H1 (cell line): ENCODE data around the gene OSGEPL1. TPM values are rescaled to one million over a fixed set of nuclear protein-coding genes. Genes with fewer than 3 reads are reported as not detected.

Source experiments
- CTCF ChIA-PET: fragments of 300-600 bp; sonication (Branson Sonifier 250); formaldehyde crosslinking; loops from one replicate; lab custom pipeline; 2021; ENCODE audit not compliant: partially characterized antibody; lab: Charles Lee
- POLR2A ChIA-PET: fragments of 300-600 bp; sonication (Branson Sonifier 250); formaldehyde crosslinking; loops from one replicate; lab custom pipeline; 2021; ENCODE audit warnings: inconsistent platforms; ENCODE audit not compliant: partially characterized antibody; lab: Charles Lee
- DNase-seq, 2 experiments: peaks; one replicate each; pipeline versions ENCODE4 v3.0.0 to v3.0.0-alpha.2; 2010 to 2022; ENCODE audit warnings: low spot score in 2 of 2, low read depth in 1 of 2, mixed read lengths in 1 of 2
- FAIRE-seq: peaks from 2 replicates; lab custom pipeline; 2011; peaks lifted over from hg19 to GRCh38; lab: Jason Lieb, UNC
- H2AFZ ChIP-seq: 2 replicates; pipeline ENCODE4 v1.8.1; 2012; ENCODE audit warnings: low read length, inconsistent platforms
- H2AK5ac ChIP-seq: 2 replicates; pipeline ENCODE4 v1.6.1; 2013; ENCODE audit warnings: low read depth, low read length
- H2BK120ac ChIP-seq: replicated peaks from 2 replicates; pipeline ENCODE3; 2013; ENCODE audit warnings: low read depth, low read length, inconsistent platforms
- H2BK12ac ChIP-seq: 2 replicates; pipeline ENCODE4 v1.6.1; 2013; ENCODE audit warnings: low read depth, low read length
- H2BK15ac ChIP-seq: 2 replicates; pipeline ENCODE4 v1.6.1; 2013; ENCODE audit warnings: low read length
- H2BK20ac ChIP-seq: 2 replicates; pipeline ENCODE4 v1.6.1; 2013; ENCODE audit warnings: low read length
- H2BK5ac ChIP-seq: 2 replicates; pipeline ENCODE4 v1.6.1; 2013; ENCODE audit warnings: low read depth, low read length
- H3K14ac ChIP-seq: 2 replicates; pipeline ENCODE4 v1.6.1; 2013; ENCODE audit warnings: inconsistent platforms; ENCODE audit not compliant: insufficient read length
- H3K18ac ChIP-seq: 2 replicates; pipeline ENCODE4 v1.6.1; 2013; ENCODE audit warnings: low read length; ENCODE audit errors: extremely low read depth
- H3K23ac ChIP-seq: 2 replicates; pipeline ENCODE4 v1.6.1; 2013; ENCODE audit warnings: inconsistent platforms; ENCODE audit not compliant: insufficient read length
- H3K23me2 ChIP-seq: 2 replicates; pipeline ENCODE4 v1.6.1; 2013; ENCODE audit warnings: low read depth, low read length
- H3K27ac ChIP-seq: 2 replicates; pipeline ENCODE4 v1.6.1; 2011; ENCODE audit warnings: low read depth, low read length, inconsistent platforms
- H3K27me3 ChIP-seq, 4 experiments: replicated peaks in 1 of 4; 1 replicate in 1 of 4; 2 replicates in 3 of 4; pipeline versions ENCODE4 v1.6.1 to v1.8.1; 2011 to 2013; ENCODE audit warnings: low read length in 3 of 4, mild to moderate bottlenecking in 3 of 4, inconsistent platforms in 2 of 4, mixed read lengths in 2 of 4, moderate library complexity in 1 of 4; ENCODE audit not compliant: control insufficient read depth in 3 of 4, insufficient read depth in 3 of 4; ENCODE audit errors: extremely low read depth in 1 of 4
- H3K36me3 ChIP-seq, 4 experiments: 2 replicates each; pipeline versions ENCODE4 v1.6.1 to v1.8.1; 2011 to 2013; ENCODE audit warnings: mild to moderate bottlenecking in 4 of 4, low read length in 3 of 4, moderate library complexity in 2 of 4, control low read depth in 1 of 4, inconsistent platforms in 1 of 4; ENCODE audit not compliant: insufficient read depth in 4 of 4, control insufficient read depth in 2 of 4
- H3K4ac ChIP-seq: replicated peaks from 2 replicates; pipeline ENCODE3; 2013; ENCODE audit warnings: low read length, low read depth, mixed read lengths, inconsistent platforms; ENCODE audit not compliant: insufficient read length
- H3K4me1 ChIP-seq, 4 experiments: replicated peaks in 1 of 4; 1 replicate in 1 of 4; 2 replicates in 3 of 4; pipeline versions ENCODE4 v1.6.1 to v1.8.1; 2011 to 2013; ENCODE audit warnings: low read length in 3 of 4, inconsistent platforms in 2 of 4, mixed read lengths in 1 of 4; ENCODE audit not compliant: insufficient read depth in 4 of 4, control insufficient read depth in 3 of 4
- H3K4me2 ChIP-seq, 2 experiments: 2 replicates each; pipeline versions ENCODE4 v1.6.1 to v1.8.1; 2011 to 2013; ENCODE audit warnings: low read depth in 2 of 2, low read length in 2 of 2, control low read depth in 1 of 2, inconsistent platforms in 1 of 2, mild to moderate bottlenecking in 1 of 2; ENCODE audit not compliant: insufficient read depth in 1 of 2
- H3K4me3 ChIP-seq, 4 experiments: fragments of 200-600, 300-600 bp in 1 of 4; sonication (generic), shearing (Covaris generic), sonication (Bioruptor Twin) in 1 of 4; 2 replicates each; pipeline versions ENCODE4 v1.5.1 to v1.8.1; 2011 to 2016; ENCODE audit warnings: low read length in 4 of 4, low read depth in 3 of 4, control low read depth in 2 of 4, inconsistent platforms in 2 of 4, mild to moderate bottlenecking in 2 of 4, mixed read lengths in 1 of 4, moderate library complexity in 1 of 4; ENCODE audit not compliant: insufficient read depth in 2 of 4; ENCODE audit errors: extremely low read depth in 1 of 4
- H3K56ac ChIP-seq: replicated peaks from 2 replicates; pipeline ENCODE3; 2013; ENCODE audit warnings: low read depth, mild to moderate bottlenecking, mixed read lengths, low read length, inconsistent platforms; ENCODE audit not compliant: insufficient read length
- H3K79me1 ChIP-seq: 2 replicates; pipeline ENCODE4 v1.6.1; 2013; ENCODE audit warnings: low read depth, low read length, control low read depth
- H3K79me2 ChIP-seq, 2 experiments: 2 replicates each; pipeline versions ENCODE4 v1.6.1 to v1.8.1; 2012 to 2013; ENCODE audit warnings: low read length in 2 of 2, mild to moderate bottlenecking in 2 of 2, inconsistent platforms in 1 of 2; ENCODE audit not compliant: insufficient read depth in 2 of 2, control insufficient read depth in 1 of 2
- H3K9ac ChIP-seq, 4 experiments: replicated peaks in 1 of 4; 1 replicate in 1 of 4; 2 replicates in 3 of 4; pipeline versions ENCODE4 v1.6.1 to v1.8.1; 2011 to 2013; ENCODE audit warnings: low read depth in 3 of 4, low read length in 3 of 4, control low read depth in 2 of 4, mild to moderate bottlenecking in 2 of 4, moderate library complexity in 2 of 4, inconsistent platforms in 1 of 4; ENCODE audit errors: extremely low read depth in 1 of 4
- H3K9me3 ChIP-seq, 2 experiments: 2 replicates each; pipeline versions ENCODE4 v1.6.1 to v1.8.1; 2012 to 2013; ENCODE audit warnings: mild to moderate bottlenecking in 2 of 2, moderate library complexity in 2 of 2, control low read depth in 1 of 2, inconsistent platforms in 1 of 2, low read depth in 1 of 2, low read length in 1 of 2, mixed read lengths in 1 of 2; ENCODE audit not compliant: insufficient read depth in 2 of 2
- H4K20me1 ChIP-seq, 2 experiments: replicated peaks in 1 of 2; 2 replicates each; pipeline versions ENCODE3 to v1.8.1; 2011 to 2013; ENCODE audit warnings: inconsistent platforms in 2 of 2, low read length in 2 of 2, mild to moderate bottlenecking in 1 of 2; ENCODE audit not compliant: insufficient read depth in 2 of 2, control insufficient read depth in 1 of 2
- H4K5ac ChIP-seq: 2 replicates; pipeline ENCODE4 v1.6.1; 2013; ENCODE audit warnings: low read length, low read depth, mixed read lengths, inconsistent platforms; ENCODE audit not compliant: insufficient read length
- H4K8ac ChIP-seq: 2 replicates; pipeline ENCODE4 v1.8.0; 2013; ENCODE audit warnings: mild to moderate bottlenecking, moderate library complexity, low read length, inconsistent platforms; ENCODE audit not compliant: insufficient read depth; ENCODE audit errors: extremely low read depth
- H4K91ac ChIP-seq: replicated peaks from 2 replicates; pipeline ENCODE3; 2013; ENCODE audit warnings: low read length, mixed read lengths, inconsistent platforms; ENCODE audit not compliant: insufficient read length
- CHD2 ChIP-seq: IDR thresholded peaks from 2 replicates; pipeline ENCODE4 v1.6.1; 2012; ENCODE audit warnings: low read length, improper control_type of control experiment
- HDAC6 ChIP-seq: IDR thresholded peaks from one replicate; pipeline ENCODE4 v1.7.1; 2012; ENCODE audit warnings: low read depth, mild to moderate bottlenecking, inconsistent platforms, low read length, moderate library complexity
- KDM5A ChIP-seq: fragments of 200-600 bp; IDR thresholded peaks from 2 replicates; pipeline ENCODE4 v1.7.1; 2012; ENCODE audit warnings: mild to moderate bottlenecking, low read length, inconsistent platforms, mixed read lengths
- NANOG ChIP-seq: IDR thresholded peaks from 2 replicates; pipeline ENCODE4 v1.6.1; 2011; ENCODE audit warnings: low read length, low read depth, mild to moderate bottlenecking, inconsistent platforms; ENCODE audit not compliant: insufficient read depth, poor library complexity, severe bottlenecking
- SIRT6 ChIP-seq: IDR thresholded peaks from one replicate; pipeline ENCODE4 v1.7.1; 2012; ENCODE audit warnings: low read length, inconsistent platforms
- SP4 ChIP-seq: IDR thresholded peaks from 2 replicates; pipeline ENCODE4 v1.6.1; 2012; ENCODE audit warnings: low read length, inconsistent platforms
- TAF1 ChIP-seq: IDR thresholded peaks from 2 replicates; pipeline ENCODE4 v1.6.1; 2011; ENCODE audit warnings: mild to moderate bottlenecking, low read depth, low read length
- TEAD4 ChIP-seq: IDR thresholded peaks from 2 replicates; pipeline ENCODE4 v1.6.1; 2012; ENCODE audit warnings: low read depth, low read length, inconsistent platforms, mixed read lengths
- WGBS, 2 experiments: shearing (Covaris generic) in 1 of 2; methylation state at CpG; one replicate each; pipeline versions ENCODE4 v1.1.6 to v1.1.7; 2013 to 2015; ENCODE audit warnings: low lambda C conversion rate in 2 of 2, mixed read lengths in 2 of 2, inconsistent platforms in 1 of 2, low coverage in 1 of 2, missing lambda C conversion rate in 1 of 2; ENCODE audit not compliant: insufficient replicate concordance in 2 of 2, insufficient coverage in 1 of 2, insufficient read length in 1 of 2; ENCODE audit errors: extremely low coverage in 1 of 2, missing lambda C conversion rate in 1 of 2; 5-methylcytosine and 5-hydroxymethylcytosine counted together
- long read RNA-seq, 2 experiments: library from RNA in 1 of 2; library from capped mRNA in 1 of 2; stranded (forward); transcript quantifications; one replicate each; pipeline ENCODE4 v2.0.0, GENCODE V29; 2021; ENCODE audit warnings: inconsistent platforms in 1 of 2
- polyA minus RNA-seq, 3 experiments: library from RNA; depleted of rRNA, polyadenylated mRNA; stranded (reverse); fragments of >200 nt; gene quantifications; 1 replicate in 2 of 3; 2 replicates in 1 of 3; pipeline ENCODE4 v1.2.3, GENCODE V29; 2011
- polyA plus RNA-seq, 7 experiments: library from polyadenylated mRNA; depleted of rRNA in 3 of 7; stranded (reverse) in 5 of 7; unstranded in 2 of 7; fragments of >200 nt in 5 of 7; fragments of 200-250 nt in 2 of 7; gene quantifications; 1 replicate in 5 of 7; 2 replicates in 1 of 7; 4 replicates in 1 of 7; pipeline versions ENCODE4 v1.2.1 to v1.2.3, GENCODE V29; 2011 to 2013; ENCODE audit warnings: missing spikeins in 2 of 7, mixed read lengths in 2 of 7
- total RNA-seq: library from RNA; stranded (reverse); fragmentation: NEBNext Ultra II Directional; extraction: Animal tissue kit (Norgen Biotek cat#: 25700); gene quantifications from 2 replicates; pipeline ENCODE4 v1.2.1, GENCODE V29; 2021

OSGEPL1 gene, protein sequence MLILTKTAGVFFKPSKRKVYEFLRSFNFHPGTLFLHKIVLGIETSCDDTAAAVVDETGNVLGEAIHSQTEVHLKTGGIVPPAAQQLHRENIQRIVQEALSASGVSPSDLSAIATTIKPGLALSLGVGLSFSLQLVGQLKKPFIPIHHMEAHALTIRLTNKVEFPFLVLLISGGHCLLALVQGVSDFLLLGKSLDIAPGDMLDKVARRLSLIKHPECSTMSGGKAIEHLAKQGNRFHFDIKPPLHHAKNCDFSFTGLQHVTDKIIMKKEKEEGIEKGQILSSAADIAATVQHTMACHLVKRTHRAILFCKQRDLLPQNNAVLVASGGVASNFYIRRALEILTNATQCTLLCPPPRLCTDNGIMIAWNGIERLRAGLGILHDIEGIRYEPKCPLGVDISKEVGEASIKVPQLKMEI
- 11.8 and 15.7 TPM in 2 replicates for total RNA-seq
- 4.8 and 7.1 TPM in 2 replicates for polyA plus RNA-seq (2011; rRNA removed)
- 9.8 TPM for polyA plus RNA-seq (2011; cell fraction: cytosol; rRNA removed)
- 6.9 TPM for polyA plus RNA-seq (2011; cell fraction: nucleus; rRNA removed)
- polyA plus RNA-seq (2012, experiment 1 of 2), result 8.3 to 14.5 TPM (median 10.6 TPM) in 4 replicates
- 2.7 TPM for polyA plus RNA-seq (2012, experiment 2 of 2)
- 12.7 TPM for polyA plus RNA-seq (2013, experiment 1 of 2)
- 12.2 TPM for polyA plus RNA-seq (2013, experiment 2 of 2)
- polyA minus RNA-seq (2011; rRNA and poly(A)+ RNA removed), result 10.9 and 12.2 TPM in 2 replicates
- 11.5 TPM for polyA minus RNA-seq (2011; cell fraction: cytosol; rRNA and poly(A)+ RNA removed)
- 24.2 TPM for polyA minus RNA-seq (2011; cell fraction: nucleus; rRNA and poly(A)+ RNA removed)
- long read RNA-seq, experiment 1, partial matches to known transcripts, result 7 of 12 reads
- long read RNA-seq, experiment 1, other reads (novel, unspliced or antisense), result 4 of 12 reads
- long read RNA-seq, experiment 2, partial matches to known transcripts, result 0 of 11 reads
- long read RNA-seq, experiment 2, other reads (novel, unspliced or antisense), result 9 of 11 reads

GRCh38 chr2:189762551-189763298 lies at the start of gene OSGEPL1:
Gene OSGEPL1, minus strand, starts transcription at chr2:189762792. Its CDS starts 1,152 bp downstream, at chr2:189761640.
- no peak within 1 kb of the TSS for H2BK15ac ChIP-seq
- peak within 1 kb of the TSS; percentile 80 for H3K18ac ChIP-seq
- 1% methylated on average over 33 of the region's 33 CpGs; no CpG with 5 or more reads in 1 of the 2 experiments for WGBS, 2 experiments
- ChIA-PET POLR2A (interaction anchor here (0.6 to 4.3 kb wide), 10 partner anchors 11 to 1544 kb away, joined by 3 to 28 read pairs (median 4); partner anchors contain the start of genes ORMDL1, PMS1 and WDR75), CTCF (interaction anchor here (0.6 to 3.1 kb wide), 30 partner anchors 9 to 1578 kb away, joined by 3 to 33 read pairs (median 4); partner anchors contain the start of genes ASNSD1, ORMDL1 and PMS1)
- no peaks in the 10 kb centered on the region for H3K79me2 ChIP-seq
- no peaks in the 10 kb centered on the region for H3K9me3 ChIP-seq
- H3K36me3 ChIP-seq, result peaks cover 0 to 6% (median 0%) of the 10 kb centered on the region in 4 experiments; a peak in 2 of 8 replicates
- H2BK5ac ChIP-seq, result peak within 1 kb of the TSS; percentile 87
- peak within 1 kb of the TSS; percentile 95 for H2AFZ ChIP-seq
- no peaks in the 10 kb centered on the region for H3K27me3 ChIP-seq
- H3K9ac ChIP-seq, result peak within 1 kb of the TSS; percentile 86 to 97 (median 90)
- peak within 1 kb of the TSS; percentile 85 for H3K27ac ChIP-seq
- H3K56ac ChIP-seq, result peak within 1 kb of the TSS; percentile 71
- H3K4me2 ChIP-seq, result peak within 1 kb of the TSS; percentile 49 to 75
- H3K4me1 ChIP-seq, result no peaks in the 10 kb centered on the region; a peak in 1 of 7 replicates
- no peak within 1 kb of the TSS for H3K23ac ChIP-seq
- H3K14ac ChIP-seq, result no peak within 1 kb of the TSS
- H3K4me3 ChIP-seq, result peak within 1 kb of the TSS; percentile 81 to 91 (median 88)
- H2BK20ac ChIP-seq, result no peak within 1 kb of the TSS
- peak within 1 kb of the TSS; percentile 68; the same call in 1 of the 2 replicates for H4K8ac ChIP-seq
- peak; percentile 95 for FAIRE-seq
- no peaks in the 10 kb centered on the region for H3K23me2 ChIP-seq
- peak within 1 kb of the TSS; percentile 82 for H3K4ac ChIP-seq
- H4K20me1 ChIP-seq, result no peaks in the 10 kb centered on the region
- no peak within 1 kb of the TSS for H2BK120ac ChIP-seq
- H3K79me1 ChIP-seq, result no peaks in the 10 kb centered on the region
- H4K5ac ChIP-seq, result peak within 1 kb of the TSS; percentile 82
- H2BK12ac ChIP-seq, result no peak within 1 kb of the TSS
- no peak within 1 kb of the TSS for H2AK5ac ChIP-seq
- DNase-seq, result peak; percentile 87 to 91
- H4K91ac ChIP-seq, result no peak within 1 kb of the TSS
- TF ChIP-seq CHD2 (no peak), SP4 (no peak; the same call in 1 of the 2 replicates), SIRT6 (no peak), NANOG (no peak), KDM5A (peak; percentile 69), TEAD4 (no peak), TAF1 (peak; percentile 82), HDAC6 (no peak)
